ENCODE measurements around the gene ABCB10. TPM values are rescaled to one million over a fixed set of nuclear protein-coding genes. Genes with fewer than 3 reads are reported as not detected.

Gene ABCB10
- total RNA-seq, 1 experiment from 2014 or later = 13.8 TPM

DNA sequence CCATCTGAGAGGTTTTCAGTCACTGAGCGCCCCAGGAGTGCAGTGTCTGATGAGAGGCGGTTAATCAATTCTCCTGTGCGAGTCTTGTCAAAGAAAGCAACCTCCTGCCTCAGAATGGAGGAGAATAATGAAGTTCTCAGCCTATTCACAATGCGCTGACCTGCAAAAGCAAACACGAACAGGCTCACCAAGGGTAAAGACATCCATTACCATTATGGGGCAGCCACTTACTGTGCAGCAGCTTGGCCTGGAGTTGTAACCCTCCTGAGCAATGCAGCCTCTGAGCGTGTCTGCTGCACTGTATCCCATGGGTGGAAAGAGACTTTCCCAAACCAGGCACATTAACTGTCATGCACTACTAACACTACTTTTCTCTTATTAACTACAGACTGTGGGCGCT is 11.0 kb downstream of the ABCB10 start:
- no peak overlapping the region for H3K4me2 ChIP-seq (ENCODE audit: insufficient read depth, insufficient read length, low read length)
- Mint-ChIP-seq H3K36me3 (ENCODE audit: insufficient read depth in 1 of 3, low read depth in 3 of 3) (peaks cover 9 to 37% (median 30%) of the 10 kb centered on the region in 3 experiments; a peak in 5 of 7 replicates), H3K27me3 (ENCODE audit: low read depth) (no peaks in the 10 kb centered on the region), H3K4me1 (peaks cover 2% of the 10 kb centered on the region in 2 experiments; a peak in 3 of 4 replicates), H3K9me3 (no peaks in the 10 kb centered on the region), H3K27ac (no peak overlapping the region), H3K4me3 (no peak overlapping the region)
- no peak overlapping the region for H2BK12ac ChIP-seq (ENCODE audit: insufficient read length, low read depth, low read length)
- no peak overlapping the region for H4K91ac ChIP-seq (ENCODE audit: insufficient read length, low read depth, low read length)
- TF ChIP-seq, protein P1, sequence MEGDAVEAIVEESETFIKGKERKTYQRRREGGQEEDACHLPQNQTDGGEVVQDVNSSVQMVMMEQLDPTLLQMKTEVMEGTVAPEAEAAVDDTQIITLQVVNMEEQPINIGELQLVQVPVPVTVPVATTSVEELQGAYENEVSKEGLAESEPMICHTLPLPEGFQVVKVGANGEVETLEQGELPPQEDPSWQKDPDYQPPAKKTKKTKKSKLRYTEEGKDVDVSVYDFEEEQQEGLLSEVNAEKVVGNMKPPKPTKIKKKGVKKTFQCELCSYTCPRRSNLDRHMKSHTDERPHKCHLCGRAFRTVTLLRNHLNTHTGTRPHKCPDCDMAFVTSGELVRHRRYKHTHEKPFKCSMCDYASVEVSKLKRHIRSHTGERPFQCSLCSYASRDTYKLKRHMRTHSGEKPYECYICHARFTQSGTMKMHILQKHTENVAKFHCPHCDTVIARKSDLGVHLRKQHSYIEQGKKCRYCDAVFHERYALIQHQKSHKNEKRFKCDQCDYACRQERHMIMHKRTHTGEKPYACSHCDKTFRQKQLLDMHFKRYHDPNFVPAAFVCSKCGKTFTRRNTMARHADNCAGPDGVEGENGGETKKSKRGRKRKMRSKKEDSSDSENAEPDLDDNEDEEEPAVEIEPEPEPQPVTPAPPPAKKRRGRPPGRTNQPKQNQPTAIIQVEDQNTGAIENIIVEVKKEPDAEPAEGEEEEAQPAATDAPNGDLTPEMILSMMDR (conservative IDR thresholded peaks at IDR 0.05) = no peak
- no peak overlapping the region for H3K9ac ChIP-seq (ENCODE audit: extremely low read depth, insufficient read length, low read length)
- H2AFZ ChIP-seq (ENCODE audit: low read length) = no peak overlapping the region
- no peak overlapping the region for H2BK120ac ChIP-seq (ENCODE audit: low read depth, low read length, poor library complexity, severe bottlenecking)
- H3K18ac ChIP-seq (ENCODE audit: insufficient read length, low read depth, low read length) = no peak overlapping the region
- no peak overlapping the region for H3K56ac ChIP-seq (ENCODE audit: insufficient read length, low read depth, low read length)
- no peaks in the 10 kb centered on the region for H3K79me2 ChIP-seq (ENCODE audit: insufficient read depth, low read length)
- no peaks in the 10 kb centered on the region for H3K79me1 ChIP-seq (ENCODE audit: insufficient read depth, low read depth, low read length, poor library complexity, severe bottlenecking)
- H2BK5ac ChIP-seq (ENCODE audit: insufficient read length, low read length) = no peak overlapping the region
- no peaks in the 10 kb centered on the region for H4K20me1 ChIP-seq (ENCODE audit: control insufficient read depth, insufficient read depth, insufficient read length)
- no peak overlapping the region for H3T11ph ChIP-seq (ENCODE audit: low read length)
- H4K5ac ChIP-seq (ENCODE audit: insufficient read length, low read depth, low read length) = no peak overlapping the region
- H3K4ac ChIP-seq (ENCODE audit: low read depth, low read length) = no peak overlapping the region
- no peak overlapping the region for H3K14ac ChIP-seq (ENCODE audit: insufficient read depth, low read length)
- no peak overlapping the region for H3K23ac ChIP-seq (ENCODE audit: insufficient read length, low read depth, low read length)
- no peaks in the 10 kb centered on the region for H3K23me2 ChIP-seq (ENCODE audit: insufficient read length, low read depth, low read length, poor library complexity, severe bottlenecking)
- no peaks in the 10 kb centered on the region for H3K9me3 ChIP-seq (ENCODE audit: control insufficient read depth, low read depth, low read length)
- H2BK20ac ChIP-seq (ENCODE audit: low read depth, low read length, poor library complexity, severe bottlenecking) = no peak overlapping the region
- no peak overlapping the region for H2AK5ac ChIP-seq (ENCODE audit: insufficient read length, low read length)
- no peak for DNase-seq
- no peak overlapping the region for H4K8ac ChIP-seq (replicated peaks; ENCODE audit: insufficient read length, low read depth, low read length)
- no peaks in the 10 kb centered on the region for H3K4me1 ChIP-seq (ENCODE audit: insufficient read depth, low read length)
- no peak overlapping the region for H3K27ac ChIP-seq (ENCODE audit: insufficient read length, low read depth, low read length)
- H3K27me3 ChIP-seq (ENCODE audit: insufficient read depth, low read length) = no peaks in the 10 kb centered on the region
- H2BK15ac ChIP-seq (ENCODE audit: low read depth, low read length) = no peak overlapping the region
- WGBS (ENCODE audit: extremely low coverage, insufficient read length, low lambda C conversion rate) = no CpG with 5 or more reads among the region's 7 CpGs

All from H9 (cell line).